GM21825 (cell line): Measurements from ENCODE around the gene HLA-A.

Experiments used
- ATAC-seq: cut with Tn5 transposase; IDR thresholded peaks from one replicate; pipeline ENCODE4 v1.9.1; 2021; ENCODE audit warnings: mild to moderate bottlenecking, moderate library complexity; ENCODE audit not compliant: unreplicated experiment

HLA-A gene

DNA sequence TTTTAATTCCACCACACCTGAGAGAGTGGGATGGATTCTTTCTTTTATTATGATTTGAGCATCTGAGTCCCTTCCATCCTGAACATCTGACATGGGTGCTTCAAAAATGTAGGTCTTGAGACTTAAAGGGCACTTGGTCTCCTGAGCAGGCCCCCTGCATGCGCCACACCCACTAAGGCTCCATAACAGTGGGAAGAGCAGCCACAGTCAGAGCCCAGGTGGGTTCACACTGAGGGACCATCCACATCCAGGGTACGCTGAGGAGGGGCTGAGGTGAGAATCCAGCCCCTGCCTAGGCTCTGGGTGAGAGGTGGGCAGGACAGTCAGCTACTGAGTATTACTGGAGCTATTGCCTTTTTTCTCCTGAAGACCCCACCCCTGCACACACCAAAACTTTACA lies 42.7 kb downstream of the HLA-A start:
- ATAC-seq, result no peak

DNA sequence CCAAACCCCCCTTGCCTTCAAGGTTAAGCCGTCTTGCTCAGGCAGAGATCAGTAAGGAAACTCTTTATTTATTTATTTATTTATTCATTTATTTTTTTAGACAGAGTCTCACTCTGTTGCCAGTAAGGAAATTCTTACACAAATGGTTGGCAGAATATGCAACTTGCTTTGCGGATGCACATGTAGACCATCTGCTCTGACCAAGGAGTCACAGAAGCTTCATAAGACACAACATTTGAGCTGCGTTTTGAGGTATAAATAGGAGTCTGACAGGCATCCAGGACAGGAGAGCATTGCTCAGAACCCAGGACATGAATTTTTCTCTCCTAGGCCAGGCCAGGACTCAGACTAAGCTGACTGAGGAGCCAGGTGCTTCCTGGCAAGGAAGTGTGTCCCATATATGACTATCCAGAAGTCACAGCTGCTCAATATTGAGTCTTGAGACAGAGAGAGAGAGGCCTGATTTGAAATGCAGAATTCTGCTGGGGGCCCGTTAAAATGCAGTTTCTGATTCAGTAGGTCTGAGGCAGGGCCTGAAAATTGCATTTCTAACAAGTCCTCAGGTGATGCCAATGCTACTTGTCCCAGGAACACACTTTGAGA lies 43.9 kb downstream of the HLA-A start:
- no peak for ATAC-seq

DNA sequence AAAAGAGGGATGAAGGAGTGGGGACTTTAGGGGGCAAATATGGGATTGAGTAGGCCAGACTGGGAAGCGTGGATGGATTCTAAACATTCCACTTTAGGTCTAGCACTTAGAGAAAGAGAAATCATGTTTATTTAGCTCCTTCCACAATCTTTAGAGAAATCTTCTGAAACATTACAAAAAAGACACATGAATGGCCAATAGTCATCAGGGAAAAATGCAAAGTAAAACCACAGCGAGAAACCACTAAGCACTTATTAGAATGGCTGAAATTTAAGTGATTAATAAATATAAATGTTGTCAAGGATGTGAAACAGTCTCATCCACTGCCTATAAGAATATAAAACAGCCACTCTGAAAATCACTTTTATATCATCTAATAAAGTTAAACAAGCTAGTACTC lies 46.9 kb downstream of the HLA-A start:
- ATAC-seq, result no peak

DNA sequence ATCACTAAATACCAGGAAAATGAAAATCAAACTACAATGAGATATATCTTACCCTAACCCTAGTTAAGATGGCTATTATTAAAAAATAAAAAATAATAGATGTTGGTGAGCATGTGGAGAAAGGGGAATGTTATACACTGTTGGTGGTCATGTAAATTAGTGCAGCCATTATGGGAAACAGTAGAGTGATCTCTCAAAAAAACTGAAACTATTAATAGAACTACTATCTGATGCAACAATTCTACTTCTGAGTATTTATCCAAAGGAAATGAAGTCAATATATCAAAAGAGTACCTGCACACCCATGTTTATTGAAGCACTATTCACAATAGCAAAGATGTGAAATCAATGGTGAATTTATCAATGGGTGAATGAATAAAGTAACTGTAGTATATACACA lies 48.6 kb downstream of the HLA-A start:
- no peak for ATAC-seq

DNA sequence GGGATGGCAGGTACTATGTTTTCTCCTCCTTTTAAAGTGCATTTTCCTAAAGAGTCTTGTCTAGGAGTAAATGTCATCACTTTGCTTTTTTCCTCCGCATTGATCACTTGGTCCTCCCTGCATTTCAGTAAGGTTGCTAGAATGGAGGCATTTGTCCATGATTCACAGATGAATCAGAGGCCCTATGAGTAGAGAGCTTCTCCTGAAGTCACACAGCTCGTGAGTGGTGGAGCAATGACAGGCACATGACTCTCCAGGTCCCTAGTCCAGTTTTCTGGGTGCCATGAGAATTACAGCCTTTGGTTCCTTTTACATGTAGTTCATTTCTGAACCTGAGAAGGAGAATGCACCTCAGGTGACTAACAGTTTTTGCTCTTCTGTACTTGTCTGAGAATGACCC lies 50.5 kb downstream of the HLA-A start:
- no peak for ATAC-seq

DNA sequence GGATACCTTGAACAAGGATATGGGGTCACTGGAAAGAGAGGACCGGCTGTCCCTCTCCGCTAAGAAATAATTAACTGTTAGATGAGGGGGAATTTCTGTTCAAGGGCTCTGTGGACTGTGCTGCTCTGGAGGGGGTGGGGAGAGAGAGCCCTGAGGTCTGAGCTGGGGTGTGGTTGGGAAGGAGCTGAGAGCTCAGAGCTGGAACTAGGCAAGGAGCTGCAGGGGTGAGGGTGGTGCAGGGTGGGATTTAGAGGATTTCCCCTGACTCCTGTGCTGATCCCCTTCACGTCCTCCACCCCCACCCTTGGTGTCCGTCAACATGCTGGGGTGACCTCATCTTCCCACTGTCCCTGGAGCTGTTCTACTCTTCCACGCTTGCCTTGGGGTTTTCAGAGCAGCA lies 52.5 kb downstream of the HLA-A start:
- ATAC-seq, result no peak

DNA sequence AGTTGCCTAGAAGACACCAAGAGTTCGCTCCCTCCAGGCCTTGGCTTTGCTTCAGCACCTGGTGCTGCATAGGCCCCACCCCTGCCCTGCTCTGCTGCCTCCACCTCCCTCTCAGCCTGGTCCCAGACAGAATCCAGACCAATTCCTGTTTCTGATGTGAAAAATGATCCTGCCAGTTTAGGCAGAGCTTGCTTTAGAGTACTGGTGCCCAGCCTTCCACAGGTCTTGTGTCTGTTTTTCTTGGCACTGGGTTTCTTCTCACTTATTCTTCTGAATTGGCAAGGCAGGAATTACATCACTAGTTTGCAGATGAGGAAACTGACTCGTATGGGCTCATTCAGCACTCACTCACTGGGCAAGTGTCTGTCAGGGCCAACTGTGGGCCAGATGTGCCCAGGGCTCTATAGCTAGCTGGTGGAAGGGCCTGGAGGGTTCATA lies 53.0 kb downstream of the HLA-A start:
- no peak for ATAC-seq
